HK-2 (cell line): ENCODE results near the gene ANKFN1.

Experiments used
- DNase-seq: peaks from one replicate; pipeline ENCODE4 v3.0.0-alpha.2; 2018; ENCODE audit not compliant: unreplicated experiment

The ANKFN1 gene

DNA sequence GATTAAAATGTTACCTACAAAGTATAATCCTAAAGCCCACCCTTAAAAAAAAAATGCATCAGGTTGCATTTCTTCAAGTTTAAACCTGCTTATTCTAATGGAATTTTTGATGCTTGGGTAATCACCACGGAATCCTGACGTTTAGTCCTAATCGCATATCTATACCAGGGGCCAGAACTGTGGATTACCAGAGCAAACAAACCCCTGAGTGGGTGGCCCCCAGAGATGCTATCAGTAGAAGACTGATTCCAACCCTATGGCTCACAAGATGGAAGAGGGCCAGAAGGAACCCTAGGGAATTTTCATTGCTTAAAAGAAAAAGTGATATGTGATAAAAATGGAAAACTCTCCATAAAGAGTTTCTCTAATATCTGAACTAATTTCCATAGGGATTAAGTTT lies 288.0 kb downstream of the ANKFN1 start:
- DNase-seq = no peak

GRCh38 chr17:56445692-56446411 lies 292.6 kb downstream of the ANKFN1 start:
- DNase-seq = no peak

- no peak for DNase-seq
These were observed 293.9 kb downstream of the ANKFN1 start for GRCh38 chr17:56447171-56447570.

DNA sequence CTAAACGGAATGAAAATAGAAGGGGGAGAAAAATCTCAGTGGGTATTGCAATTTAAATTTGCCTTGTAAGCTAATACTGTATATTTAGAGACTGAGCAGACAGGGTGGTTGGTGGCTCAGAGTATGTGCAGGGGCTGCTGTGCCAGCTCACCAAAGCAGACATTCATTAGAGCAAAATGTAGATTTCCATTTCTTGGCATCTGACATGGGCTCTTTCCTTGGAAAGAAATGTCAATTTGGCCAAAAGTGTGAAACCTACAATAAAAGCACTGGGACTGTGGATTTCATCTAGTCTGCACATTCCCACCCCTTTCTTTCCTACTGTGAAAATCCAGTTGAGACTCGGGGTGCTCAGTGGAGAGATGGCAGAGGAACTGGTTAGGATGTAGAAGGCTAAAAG lies 295.1 kb downstream of the ANKFN1 start:
- no peak for DNase-seq

- no peak for DNase-seq
These were observed 295.9 kb downstream of the ANKFN1 start for GRCh38 chr17:56449176-56449575.

DNA sequence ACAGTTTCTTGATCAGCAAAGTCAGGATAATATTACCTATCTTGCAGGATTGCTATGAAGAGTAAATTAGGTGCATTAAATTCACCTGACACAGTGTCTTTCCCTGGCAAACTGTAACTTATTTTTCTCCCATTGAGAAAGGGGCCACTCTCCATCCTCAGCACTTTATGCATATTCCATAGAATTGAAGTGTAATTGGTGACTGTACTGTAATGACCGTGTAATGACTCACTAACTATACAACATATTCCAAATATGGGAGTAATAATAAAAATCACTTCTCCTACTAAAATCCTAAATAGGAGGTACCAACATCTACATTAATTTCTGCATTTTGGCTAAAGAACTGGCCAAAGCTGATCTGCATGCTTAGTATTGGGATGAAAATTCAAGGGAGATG lies 298.4 kb downstream of the ANKFN1 start:
- no peak for DNase-seq

GRCh38 chr17:56452461-56452860 lies 299.2 kb downstream of the ANKFN1 start:
- no peak for DNase-seq

GRCh38 chr17:56457501-56457900 lies 304.2 kb downstream of the ANKFN1 start:
- no peak for DNase-seq

- no peak for DNase-seq
These were observed 312.6 kb downstream of the ANKFN1 start for GRCh38 chr17:56465886-56466285.

- DNase-seq = no peak
These were observed 315.6 kb downstream of the ANKFN1 start for GRCh38 chr17:56468840-56469239.

GRCh38 chr17:56471696-56472095 lies 318.4 kb downstream of the ANKFN1 start:
- DNase-seq = no peak

DNA sequence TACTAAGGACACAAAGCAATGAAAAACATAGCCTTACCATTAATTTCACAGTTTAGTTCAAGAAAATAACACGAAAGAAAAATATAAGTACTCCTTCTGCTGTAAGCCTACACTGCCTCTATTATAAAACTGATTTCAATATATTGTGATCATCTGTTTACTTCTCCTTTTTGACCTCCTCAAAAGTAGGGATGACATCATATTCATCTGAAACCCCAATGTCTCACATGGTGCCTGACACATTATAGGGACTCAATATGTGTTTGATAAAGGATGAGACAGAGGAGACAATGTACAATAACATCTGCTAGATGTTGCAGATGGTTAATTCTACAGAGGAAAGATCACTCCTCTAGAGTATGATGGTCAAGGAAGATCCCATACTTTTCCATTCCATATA lies 321.8 kb downstream of the ANKFN1 start:
- no peak for DNase-seq

DNA sequence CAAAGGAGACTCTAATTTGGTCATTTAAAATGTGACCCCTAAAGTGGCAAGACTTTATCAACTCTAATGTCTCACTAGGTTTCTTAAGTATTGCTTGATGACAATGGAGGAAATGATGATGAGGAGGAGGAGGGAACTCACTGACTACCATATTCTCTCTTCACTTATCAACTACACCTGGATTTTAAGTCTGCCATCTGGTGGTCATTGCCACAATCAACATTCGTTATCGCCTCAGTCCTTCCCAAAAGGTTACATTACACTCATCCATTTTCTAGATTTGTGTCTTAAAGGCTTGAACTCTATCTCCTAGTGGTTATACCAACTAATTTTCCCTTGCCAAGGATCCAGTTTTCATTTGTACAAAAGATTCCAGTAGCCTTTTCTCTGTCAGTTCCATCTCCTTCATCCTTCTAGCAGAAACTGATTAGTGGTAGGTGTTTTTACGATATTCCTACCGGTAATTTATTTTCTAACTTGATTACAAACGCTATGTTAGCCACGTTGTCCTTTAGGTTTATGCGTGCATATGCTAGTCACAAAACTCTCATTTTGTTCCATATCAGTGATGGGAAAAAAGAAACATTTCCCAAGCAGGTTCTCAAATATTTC lies 325.7 kb downstream of the ANKFN1 start:
- no peak for DNase-seq

GRCh38 chr17:56480501-56480900 lies 327.2 kb downstream of the ANKFN1 start:
- DNase-seq = no peak

GRCh38 chr17:56481659-56482058 lies 328.4 kb downstream of the ANKFN1 start:
- no peak for DNase-seq

DNA sequence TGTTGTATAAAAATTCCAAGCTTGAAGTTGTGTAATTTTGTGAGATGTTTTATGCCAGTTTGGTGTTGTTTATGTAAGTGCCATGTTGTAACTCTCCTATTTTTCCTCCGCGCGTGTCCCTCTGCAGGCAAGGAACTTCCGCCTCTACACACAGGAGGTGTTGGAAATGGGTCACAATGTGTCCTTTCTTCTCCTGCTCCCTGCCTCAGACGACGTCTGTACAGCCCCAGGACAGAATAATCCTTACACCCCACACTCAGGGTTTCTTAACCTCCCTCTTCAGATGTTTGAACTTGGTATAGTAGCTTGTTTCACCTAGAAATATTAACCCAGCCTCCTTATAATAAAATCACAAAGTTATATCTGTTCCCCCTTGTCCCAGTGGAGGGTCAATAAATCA lies 329.0 kb downstream of the ANKFN1 start:
- DNase-seq = no peak

DNA sequence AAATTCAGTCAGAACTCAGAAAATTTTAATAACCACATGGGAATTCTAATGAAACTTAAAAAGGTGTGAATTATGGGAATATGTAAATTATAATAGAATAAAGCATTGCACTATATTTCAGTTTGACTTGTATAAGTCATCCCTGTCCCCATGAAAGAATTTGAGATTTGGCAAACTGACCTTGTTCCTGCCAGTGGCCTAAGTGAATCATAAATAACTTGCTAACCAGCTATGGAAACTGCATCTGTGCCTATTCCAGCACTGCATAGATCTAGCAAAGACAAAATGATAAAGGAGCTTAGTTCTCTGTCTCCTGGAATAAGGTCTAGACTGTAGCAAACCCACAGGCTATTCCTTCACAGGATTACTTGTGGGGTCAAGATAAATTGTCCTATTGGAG lies 333.5 kb downstream of the ANKFN1 start:
- no peak for DNase-seq

DNA sequence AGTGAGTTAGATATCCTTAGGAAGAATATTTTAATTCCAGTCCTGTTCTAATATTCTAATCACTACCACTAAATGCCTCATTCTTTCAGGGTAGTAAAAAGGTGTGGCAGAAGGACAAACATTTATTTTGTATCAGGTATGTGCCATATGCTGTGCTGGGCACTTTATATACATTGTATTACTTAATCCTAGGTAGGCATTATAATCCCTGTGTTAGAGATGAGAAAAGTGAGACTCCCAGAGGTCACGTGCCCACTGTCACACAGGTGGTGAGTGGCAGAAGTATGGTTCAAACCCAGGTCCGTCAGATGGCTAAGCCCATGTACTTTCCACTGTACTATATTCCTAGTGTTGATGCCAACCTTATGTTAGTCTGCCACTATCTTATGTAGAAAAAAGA lies 335.5 kb downstream of the ANKFN1 start:
- no peak for DNase-seq

DNA sequence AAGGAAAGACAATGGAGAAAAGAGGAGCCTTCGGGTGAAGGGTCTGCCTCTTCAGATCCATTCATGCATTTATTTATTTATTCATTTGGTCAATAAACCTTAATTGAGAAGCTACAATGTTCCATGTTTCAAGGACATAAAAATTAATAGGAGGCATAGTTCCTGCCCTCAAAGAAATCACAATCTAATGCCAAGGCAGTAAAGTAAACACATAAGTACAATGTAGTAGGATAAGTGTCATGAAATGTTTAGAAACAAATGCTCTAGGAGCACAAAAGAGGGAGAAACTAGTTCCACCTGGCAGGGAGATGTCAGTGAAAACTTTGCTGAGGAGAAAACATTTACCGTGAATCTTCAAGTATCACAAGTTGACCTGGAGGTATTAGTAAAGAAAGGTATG lies 336.7 kb downstream of the ANKFN1 start:
- DNase-seq = no peak

DNA sequence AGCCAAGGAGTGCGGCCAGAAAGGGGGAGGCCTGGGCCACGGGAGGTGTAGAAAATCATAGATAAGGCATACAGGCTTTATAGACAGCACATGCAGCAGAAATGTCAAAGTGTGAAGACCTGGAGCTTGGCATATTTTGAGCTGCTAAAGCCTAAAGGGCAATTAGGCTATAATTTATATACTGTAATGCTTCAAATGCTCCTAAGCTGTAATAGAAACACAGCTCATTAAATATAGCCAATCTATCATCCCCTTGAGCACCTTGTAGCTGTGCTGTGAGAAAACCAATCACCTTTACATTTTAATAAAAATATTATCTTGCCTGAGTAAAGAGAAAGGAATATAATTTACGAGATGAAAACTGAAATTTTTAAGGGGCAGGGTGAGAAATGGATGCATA lies 342.3 kb downstream of the ANKFN1 start:
- no peak for DNase-seq

DNA sequence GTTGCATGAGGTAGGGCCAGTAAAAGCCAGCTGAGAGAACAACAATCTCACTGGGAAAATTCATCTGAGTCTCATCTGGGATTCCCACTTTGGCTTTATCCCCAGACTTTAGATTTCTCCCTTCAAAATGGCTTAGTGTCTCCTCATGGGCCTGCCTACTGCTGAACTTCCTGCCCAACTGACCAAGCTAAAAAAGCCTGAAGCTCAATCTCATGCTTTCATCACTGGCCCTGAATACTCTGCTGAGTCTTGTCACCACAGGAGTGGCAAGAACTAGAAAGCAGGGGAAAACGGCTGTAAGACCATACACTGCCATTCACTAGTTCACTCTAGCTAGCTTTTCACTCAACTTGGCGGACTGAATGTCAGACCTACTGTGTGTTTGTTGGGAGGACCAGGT lies 343.9 kb downstream of the ANKFN1 start:
- DNase-seq = no peak

- DNase-seq = peak; percentile 4
These were observed 346.6 kb downstream of the ANKFN1 start for GRCh38 chr17:56499799-56500388.

DNA sequence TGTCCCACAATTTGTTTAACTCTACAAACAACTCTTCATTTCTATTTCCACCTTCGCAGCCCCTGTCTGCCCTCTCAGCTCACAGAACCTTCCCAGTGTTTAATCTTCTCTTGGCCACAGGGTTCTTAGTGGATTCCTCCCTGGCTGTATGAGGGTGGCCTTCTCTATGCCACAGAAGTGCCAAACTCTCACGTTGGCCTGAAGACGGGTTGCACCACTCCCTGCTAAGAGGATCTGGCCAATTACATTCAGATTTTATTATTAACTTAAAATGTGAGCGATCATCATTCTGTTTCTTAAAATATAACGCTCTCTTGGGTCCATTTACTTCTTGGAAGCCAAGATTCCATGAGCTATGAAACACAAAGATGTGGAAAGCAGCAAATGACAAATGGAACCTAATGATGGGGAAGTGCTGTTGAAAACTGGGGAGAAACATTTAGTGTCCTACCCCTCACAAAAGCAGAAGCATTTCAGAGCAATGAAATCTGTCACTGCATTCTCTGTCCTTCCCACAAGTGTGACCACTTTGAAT lies 348.9 kb downstream of the ANKFN1 start:
- DNase-seq = no peak
